Neural crest cell (in vitro differentiated cells): Measurements from ENCODE around the gene ATP1B2. TPM values are rescaled to one million over a fixed set of nuclear protein-coding genes. Genes with fewer than 3 reads are reported as not detected.
A peak's percentile ranks its signal among the peaks of the same experiment; 100 is the strongest.

Experiments used
- DNase-seq: peaks from one replicate; pipeline ENCODE4 v3.0.0; 2021; ENCODE audit warnings: low read depth, mixed read lengths, low spot score
- H3K27ac Mint-ChIP-seq: one replicate; pipeline ENCODE4 v1.8.0; 2021; ENCODE audit warnings: mild to moderate bottlenecking, mixed read lengths; ENCODE audit not compliant: unreplicated experiment
- H3K27me3 Mint-ChIP-seq: 2 replicates; pipeline ENCODE4 v1.8.0; 2021; ENCODE audit warnings: low read depth, mild to moderate bottlenecking, mixed read lengths
- H3K36me3 Mint-ChIP-seq: 2 replicates; pipeline ENCODE4 v1.8.0; 2021; ENCODE audit warnings: low read depth, mild to moderate bottlenecking, mixed read lengths
- H3K4me1 Mint-ChIP-seq: 2 replicates; pipeline ENCODE4 v1.8.0; 2021; ENCODE audit warnings: mixed read lengths
- H3K4me3 Mint-ChIP-seq: one replicate; pipeline ENCODE4 v1.8.0; 2021; ENCODE audit warnings: mild to moderate bottlenecking, mixed read lengths
- H3K9me3 Mint-ChIP-seq: 2 replicates; pipeline ENCODE4 v1.8.0; 2021; ENCODE audit warnings: mixed read lengths
- CTCF ChIP-seq: fragments of 200-600 bp; sonication (generic); conservative IDR thresholded peaks from 2 replicates; pipeline ENCODE4 v1.5.0; 2021; ENCODE audit warnings: antibody characterized with exemption, mild to moderate bottlenecking
- total RNA-seq: library from RNA; stranded (reverse); gene quantifications from 2 replicates; pipeline ENCODE4 v1.2.1, GENCODE V29; 2021

The ATP1B2 gene
- total RNA-seq, 1 donor from 2014 or later: 14.3 TPM

GRCh38 chr17:7677388-7678067 is 26.8 kb downstream of the ATP1B2 start:
- DNase-seq: no peak
- no peaks in the 10 kb centered on the region for H3K27me3 Mint-ChIP-seq

GRCh38 chr17:7684851-7685532 is 34.3 kb downstream of the ATP1B2 start:
- TF ChIP-seq CTCF: no peak
- Mint-ChIP-seq H3K4me3 (peak overlapping the region; percentile 98), H3K9me3 (no peaks in the 10 kb centered on the region), H3K27ac (peak overlapping the region; percentile 100), H3K27me3 (no peaks in the 10 kb centered on the region), H3K36me3 (no peaks in the 10 kb centered on the region), H3K4me1 (peaks cover 37% of the 10 kb centered on the region)
- DNase-seq: no peak

More at GRCh38 chr17:7677388-7678067, 26.8 kb downstream of the ATP1B2 start:
- Mint-ChIP-seq H3K4me1 (peaks cover 15% of the 10 kb centered on the region), H3K36me3 (peaks cover 30% of the 10 kb centered on the region), H3K9me3 (peaks cover 2% of the 10 kb centered on the region), H3K4me3 (no peak overlapping the region), H3K27ac (no peak overlapping the region)
- TF ChIP-seq CTCF: no peak

- Mint-ChIP-seq H3K36me3 (peaks cover 3% of the 10 kb centered on the region), H3K9me3 (no peaks in the 10 kb centered on the region), H3K4me1 (peaks cover 41% of the 10 kb centered on the region)
Measured at GRCh38 chr17:7685533-7686221, 35.0 kb downstream of the ATP1B2 start.

GRCh38 chr17:7686222-7687071 is 35.7 kb downstream of the ATP1B2 start:
- H3K27ac Mint-ChIP-seq: peak overlapping the region; percentile 100
- peaks cover 41% of the 10 kb centered on the region for H3K4me1 Mint-ChIP-seq
- H3K9me3 Mint-ChIP-seq: no peaks in the 10 kb centered on the region

More at GRCh38 chr17:7685533-7686221, 35.0 kb downstream of the ATP1B2 start:
- peak; percentile 84 for DNase-seq
- no peaks in the 10 kb centered on the region for H3K27me3 Mint-ChIP-seq
- H3K27ac Mint-ChIP-seq: peak overlapping the region; percentile 100
- H3K4me3 Mint-ChIP-seq: peak overlapping the region; percentile 98
- TF ChIP-seq CTCF: no peak

More at GRCh38 chr17:7686222-7687071, 35.7 kb downstream of the ATP1B2 start:
- peak overlapping the region; percentile 98 for H3K4me3 Mint-ChIP-seq
- H3K27me3 Mint-ChIP-seq: no peaks in the 10 kb centered on the region
- peak; percentile 76 for DNase-seq
- H3K36me3 Mint-ChIP-seq: peaks cover 3% of the 10 kb centered on the region
- TF ChIP-seq CTCF: no peak
